AG09309 (cell line): ENCODE data around the gene THBS2.

Experiments used
- DNase-seq: peaks from one replicate; pipeline ENCODE4 v3.0.0-alpha.2; 2010; ENCODE audit warnings: low read depth
- H3K4me3 ChIP-seq: 2 replicates; pipeline ENCODE4 v1.5.1; 2011; ENCODE audit warnings: mild to moderate bottlenecking, low read depth, low read length, moderate library complexity; ENCODE audit not compliant: control insufficient read depth
- TF ChIP-seq, protein P1 (sequence below): IDR thresholded peaks from 2 replicates; pipeline ENCODE4 v1.5.1; 2011; ENCODE audit warnings: mild to moderate bottlenecking, low read depth, low read length, inconsistent platforms; ENCODE audit not compliant: insufficient read depth, control insufficient read depth; ENCODE audit errors: missing control alignments

The THBS2 gene

DNA sequence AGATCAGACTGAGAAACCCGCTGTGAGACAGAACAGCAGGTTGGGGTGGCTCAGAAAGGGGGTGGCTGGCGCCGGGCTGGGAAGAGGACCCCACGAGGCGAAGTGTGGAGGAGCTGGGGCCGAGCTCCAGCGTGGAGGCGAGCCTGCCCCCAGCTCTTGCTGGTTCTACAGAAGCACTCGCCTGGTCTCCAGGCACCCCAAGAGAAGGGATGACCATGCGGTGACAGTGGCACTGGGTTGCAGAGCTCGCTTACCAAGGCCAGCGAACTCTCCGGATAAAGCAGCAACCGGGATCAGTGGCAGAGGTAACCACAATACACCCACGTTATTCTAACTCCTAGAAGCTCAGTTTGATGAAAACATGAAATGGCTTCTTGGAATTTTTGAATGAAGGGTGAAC lies 26.5 kb downstream of the THBS2 start:
- no peak for DNase-seq
- H3K4me3 ChIP-seq: no peak overlapping the region
- TF ChIP-seq, protein P1, sequence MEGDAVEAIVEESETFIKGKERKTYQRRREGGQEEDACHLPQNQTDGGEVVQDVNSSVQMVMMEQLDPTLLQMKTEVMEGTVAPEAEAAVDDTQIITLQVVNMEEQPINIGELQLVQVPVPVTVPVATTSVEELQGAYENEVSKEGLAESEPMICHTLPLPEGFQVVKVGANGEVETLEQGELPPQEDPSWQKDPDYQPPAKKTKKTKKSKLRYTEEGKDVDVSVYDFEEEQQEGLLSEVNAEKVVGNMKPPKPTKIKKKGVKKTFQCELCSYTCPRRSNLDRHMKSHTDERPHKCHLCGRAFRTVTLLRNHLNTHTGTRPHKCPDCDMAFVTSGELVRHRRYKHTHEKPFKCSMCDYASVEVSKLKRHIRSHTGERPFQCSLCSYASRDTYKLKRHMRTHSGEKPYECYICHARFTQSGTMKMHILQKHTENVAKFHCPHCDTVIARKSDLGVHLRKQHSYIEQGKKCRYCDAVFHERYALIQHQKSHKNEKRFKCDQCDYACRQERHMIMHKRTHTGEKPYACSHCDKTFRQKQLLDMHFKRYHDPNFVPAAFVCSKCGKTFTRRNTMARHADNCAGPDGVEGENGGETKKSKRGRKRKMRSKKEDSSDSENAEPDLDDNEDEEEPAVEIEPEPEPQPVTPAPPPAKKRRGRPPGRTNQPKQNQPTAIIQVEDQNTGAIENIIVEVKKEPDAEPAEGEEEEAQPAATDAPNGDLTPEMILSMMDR: no peak

DNA sequence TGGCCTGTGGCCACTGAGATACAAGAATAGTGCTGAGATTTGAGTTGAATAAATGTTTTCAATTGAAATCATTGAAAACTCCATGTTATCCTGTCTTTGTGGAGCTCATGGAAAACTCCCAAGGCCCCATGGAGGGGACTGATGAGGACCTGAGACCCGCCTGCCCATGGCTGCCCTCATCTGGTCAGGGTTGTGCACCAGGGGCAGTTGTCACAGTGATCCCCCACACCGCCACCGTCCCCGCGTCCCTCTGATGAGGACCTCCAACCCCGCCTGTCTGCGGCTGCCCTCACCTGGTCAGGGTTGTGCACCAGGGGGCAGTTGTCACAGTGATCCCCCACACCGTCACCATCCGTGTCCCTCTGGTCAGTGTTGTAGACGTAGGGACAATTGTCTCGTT lies 27.8 kb downstream of the THBS2 start:
- no peak for DNase-seq
- TF ChIP-seq, protein P1: no peak
- H3K4me3 ChIP-seq: no peak overlapping the region

DNA sequence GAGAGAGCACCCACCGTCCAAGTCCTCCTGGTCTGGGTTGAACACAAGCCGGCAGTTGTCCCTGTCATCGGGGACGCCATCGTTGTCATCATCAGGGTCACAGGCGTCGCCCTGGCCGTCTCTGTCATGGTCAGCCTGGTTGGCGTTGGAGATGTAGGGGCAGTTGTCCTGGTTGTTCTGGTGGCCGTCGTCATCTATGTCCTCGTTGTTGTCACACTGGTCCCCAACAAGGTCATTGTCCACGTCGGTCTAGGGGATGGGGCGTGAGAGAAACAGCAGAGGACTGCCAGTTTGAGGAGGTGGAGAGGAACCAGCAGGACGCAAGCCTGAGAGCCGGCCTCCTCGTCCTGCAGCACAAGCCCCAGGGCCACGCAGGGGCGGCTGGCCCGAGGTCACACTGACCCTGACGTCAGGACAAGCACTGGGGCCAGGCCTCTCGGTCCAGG lies 28.5 kb downstream of the THBS2 start:
- no peak overlapping the region for H3K4me3 ChIP-seq
- no peak for DNase-seq
- TF ChIP-seq, protein P1: no peak

DNA sequence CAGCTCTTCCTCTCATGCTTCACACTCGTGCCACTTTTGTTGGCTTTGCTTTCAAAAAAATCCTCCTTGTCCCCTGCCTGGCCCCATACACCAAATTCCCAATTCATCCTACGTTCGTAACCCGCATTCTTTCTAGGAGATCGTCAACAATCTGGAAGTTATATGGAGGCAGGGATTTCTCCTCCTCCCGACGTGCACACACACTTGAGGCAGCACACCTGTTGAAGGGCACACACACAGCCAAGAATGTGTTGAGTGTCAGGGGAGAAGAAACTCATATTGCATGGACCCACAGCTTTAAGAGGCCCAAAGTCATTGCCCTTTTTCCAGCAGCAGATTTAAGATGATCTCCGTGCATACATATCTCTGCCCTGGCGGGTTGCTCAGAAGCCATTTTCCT lies 28.9 kb downstream of the THBS2 start:
- TF ChIP-seq, protein P1: no peak

DNA sequence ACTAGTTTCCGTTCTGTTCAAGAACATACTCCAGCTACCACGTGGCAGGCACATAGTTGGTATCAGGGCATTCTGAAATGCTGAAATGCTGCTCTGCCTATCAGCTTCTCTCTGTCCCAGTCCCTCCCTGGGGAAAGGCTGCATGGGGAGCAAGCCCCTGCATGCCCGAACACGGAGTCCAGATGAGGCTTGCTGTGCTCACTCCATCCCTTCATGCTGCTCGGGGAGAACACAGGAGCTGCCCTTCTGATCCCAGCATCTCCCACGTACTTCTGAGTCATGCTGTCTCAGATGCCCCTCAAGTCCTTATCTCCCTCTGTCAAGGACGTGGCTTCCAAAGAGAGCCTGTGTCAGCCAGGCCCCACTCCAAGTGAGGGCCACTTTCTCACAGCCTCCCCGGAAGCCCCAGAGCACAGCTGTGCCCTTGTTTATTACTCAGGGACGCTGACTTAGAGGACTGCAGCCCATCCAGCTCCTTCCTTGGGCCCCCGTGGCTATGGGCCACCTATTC lies 29.4 kb downstream of the THBS2 start:
- peak; percentile 57 for DNase-seq
- no peak overlapping the region for H3K4me3 ChIP-seq
- TF ChIP-seq, protein P1: no peak

More for the DNA sequence above, 28.9 kb downstream of the THBS2 start:
- DNase-seq: no peak
- H3K4me3 ChIP-seq: no peak overlapping the region

DNA sequence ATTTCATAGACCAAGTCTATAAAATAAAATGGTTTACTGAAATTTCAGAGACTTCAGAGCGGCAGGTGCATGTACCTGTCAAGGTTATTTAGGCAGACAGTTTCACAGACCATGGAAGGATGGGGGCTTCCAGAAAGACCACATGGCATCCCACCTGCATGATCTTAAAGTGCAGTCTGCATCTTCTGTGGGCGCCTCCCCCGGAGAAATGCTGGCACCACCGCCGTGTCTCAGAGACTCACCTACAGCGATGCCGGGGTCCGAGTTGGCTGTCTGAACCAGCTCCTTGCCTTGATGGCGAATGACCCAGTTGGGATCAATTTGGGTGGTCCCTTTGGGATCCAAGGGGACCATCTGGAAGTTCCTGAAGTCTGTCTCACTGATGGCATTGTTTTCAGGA lies 30.6 kb downstream of the THBS2 start:
- TF ChIP-seq, protein P1: no peak
- no peak overlapping the region for H3K4me3 ChIP-seq
- no peak for DNase-seq

DNA sequence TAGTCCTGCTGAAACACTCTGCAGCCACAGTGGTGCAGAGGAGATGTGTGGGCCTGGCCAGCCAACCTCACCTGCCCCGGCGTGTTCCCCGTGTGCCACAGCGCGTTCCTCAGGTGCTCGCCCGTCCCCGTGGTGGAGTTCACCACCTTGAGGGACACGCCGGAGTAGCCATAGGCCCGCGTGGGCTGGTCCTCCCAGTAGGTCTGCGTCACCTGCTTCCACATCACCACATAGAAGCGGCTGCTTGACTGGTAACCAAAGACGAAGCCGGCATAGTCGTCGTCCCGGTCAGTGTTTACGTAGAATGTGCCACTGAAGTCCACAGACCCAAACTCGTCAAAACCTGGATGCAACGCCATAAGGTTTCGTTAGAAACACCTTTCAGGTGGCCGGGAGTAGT lies 31.5 kb downstream of the THBS2 start:
- DNase-seq: no peak
- TF ChIP-seq, protein P1: no peak
- H3K4me3 ChIP-seq: no peak overlapping the region
